ENCODE results near the gene CASS4. TPM values are rescaled to one million over a fixed set of nuclear protein-coding genes. Genes with fewer than 3 reads are reported as not detected.

CASS4 gene
- total RNA-seq, 1 donor from 2014 or later = not detected

- Mint-ChIP-seq H3K4me3 (ENCODE audit: unreplicated experiment) (no peak overlapping the region), H3K4me1 (ENCODE audit: unreplicated experiment) (peaks cover 34% of the 10 kb centered on the region), H3K27ac (ENCODE audit: unreplicated experiment) (no peak overlapping the region), H3K36me3 (ENCODE audit: low read depth, unreplicated experiment) (no peaks in the 10 kb centered on the region), H3K27me3 (ENCODE audit: unreplicated experiment) (peaks cover 4% of the 10 kb centered on the region), H3K9me3 (ENCODE audit: unreplicated experiment) (no peaks in the 10 kb centered on the region)
- DNase-seq (ENCODE audit: low spot score) = no peak
- TF ChIP-seq, protein P1, sequence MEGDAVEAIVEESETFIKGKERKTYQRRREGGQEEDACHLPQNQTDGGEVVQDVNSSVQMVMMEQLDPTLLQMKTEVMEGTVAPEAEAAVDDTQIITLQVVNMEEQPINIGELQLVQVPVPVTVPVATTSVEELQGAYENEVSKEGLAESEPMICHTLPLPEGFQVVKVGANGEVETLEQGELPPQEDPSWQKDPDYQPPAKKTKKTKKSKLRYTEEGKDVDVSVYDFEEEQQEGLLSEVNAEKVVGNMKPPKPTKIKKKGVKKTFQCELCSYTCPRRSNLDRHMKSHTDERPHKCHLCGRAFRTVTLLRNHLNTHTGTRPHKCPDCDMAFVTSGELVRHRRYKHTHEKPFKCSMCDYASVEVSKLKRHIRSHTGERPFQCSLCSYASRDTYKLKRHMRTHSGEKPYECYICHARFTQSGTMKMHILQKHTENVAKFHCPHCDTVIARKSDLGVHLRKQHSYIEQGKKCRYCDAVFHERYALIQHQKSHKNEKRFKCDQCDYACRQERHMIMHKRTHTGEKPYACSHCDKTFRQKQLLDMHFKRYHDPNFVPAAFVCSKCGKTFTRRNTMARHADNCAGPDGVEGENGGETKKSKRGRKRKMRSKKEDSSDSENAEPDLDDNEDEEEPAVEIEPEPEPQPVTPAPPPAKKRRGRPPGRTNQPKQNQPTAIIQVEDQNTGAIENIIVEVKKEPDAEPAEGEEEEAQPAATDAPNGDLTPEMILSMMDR (IDR thresholded peaks at IDR 0.05; ENCODE audit: unreplicated experiment) = no peak
Measured at GRCh38 chr20:56417402-56417801, 5.3 kb downstream of the CASS4 start.

DNA sequence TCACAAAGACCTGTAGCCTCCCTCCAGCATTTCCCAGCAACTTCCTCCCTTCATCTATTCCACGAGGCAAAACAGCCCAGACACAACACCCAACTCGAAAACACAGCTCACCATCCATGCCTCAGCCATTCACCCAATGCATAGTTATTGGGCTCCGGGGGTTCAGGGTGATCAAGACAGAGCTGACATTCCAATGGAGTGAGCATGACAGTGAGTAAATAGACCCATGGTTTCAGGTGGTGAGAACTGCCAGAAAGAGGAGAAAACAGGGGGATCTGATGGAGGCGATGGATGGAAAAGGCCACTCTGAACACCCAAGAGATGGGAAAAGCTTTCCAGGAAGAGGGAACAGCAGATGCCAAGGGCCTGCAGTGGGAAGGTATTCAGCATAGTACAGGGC, 5.9 kb downstream of the CASS4 start:
- peak overlapping the region; percentile 80 for H3K27ac Mint-ChIP-seq (ENCODE audit: unreplicated experiment)
- TF ChIP-seq, protein P1 (IDR thresholded peaks at IDR 0.05; ENCODE audit: unreplicated experiment) = no peak
- DNase-seq (ENCODE audit: low spot score) = no peak
- peaks cover 39% of the 10 kb centered on the region for H3K4me1 Mint-ChIP-seq (ENCODE audit: unreplicated experiment)
- peaks cover 4% of the 10 kb centered on the region for H3K27me3 Mint-ChIP-seq (ENCODE audit: unreplicated experiment)
- no peaks in the 10 kb centered on the region for H3K9me3 Mint-ChIP-seq (ENCODE audit: unreplicated experiment)
- H3K4me3 Mint-ChIP-seq (ENCODE audit: unreplicated experiment) = peak overlapping the region; percentile 63
- no peaks in the 10 kb centered on the region for H3K36me3 Mint-ChIP-seq (ENCODE audit: low read depth, unreplicated experiment)

DNA sequence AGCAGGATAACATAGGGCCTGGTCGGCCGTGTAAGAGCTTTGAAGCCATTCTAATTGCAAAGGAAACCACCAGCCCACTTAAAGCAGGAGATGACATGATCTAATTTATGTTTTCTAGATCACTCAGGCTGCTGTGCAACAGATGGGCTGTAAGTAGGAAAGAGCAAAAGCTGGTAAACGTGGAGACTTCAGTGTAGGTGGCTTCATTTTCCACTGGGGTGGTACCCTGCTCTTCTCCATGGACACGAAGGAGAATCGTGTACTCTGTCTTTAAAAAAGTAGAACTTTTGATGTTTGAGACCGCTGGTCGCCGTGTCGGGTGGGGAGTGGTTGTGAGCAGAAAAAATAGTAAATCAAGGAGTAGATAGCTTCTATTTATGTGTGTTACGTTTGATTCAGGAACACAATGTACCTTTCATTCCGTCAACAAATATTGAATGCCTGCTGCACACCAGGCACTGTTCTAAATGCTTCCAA, 6.4 kb downstream of the CASS4 start:
- DNase-seq (ENCODE audit: low spot score) = no peak
- H3K36me3 Mint-ChIP-seq (ENCODE audit: low read depth, unreplicated experiment) = no peaks in the 10 kb centered on the region
- H3K27me3 Mint-ChIP-seq (ENCODE audit: unreplicated experiment) = peaks cover 4% of the 10 kb centered on the region
- peak overlapping the region; percentile 80 for H3K27ac Mint-ChIP-seq (ENCODE audit: unreplicated experiment)
- no peaks in the 10 kb centered on the region for H3K9me3 Mint-ChIP-seq (ENCODE audit: unreplicated experiment)
- H3K4me1 Mint-ChIP-seq (ENCODE audit: unreplicated experiment) = peaks cover 39% of the 10 kb centered on the region
- no peak overlapping the region for H3K4me3 Mint-ChIP-seq (ENCODE audit: unreplicated experiment)
- TF ChIP-seq, protein P1 (IDR thresholded peaks at IDR 0.05; ENCODE audit: unreplicated experiment) = no peak

GRCh38 chr20:56420028-56420427, 8.0 kb downstream of the CASS4 start:
- Mint-ChIP-seq H3K27me3 (ENCODE audit: unreplicated experiment) (peaks cover 4% of the 10 kb centered on the region), H3K4me1 (ENCODE audit: unreplicated experiment) (peaks cover 39% of the 10 kb centered on the region), H3K27ac (ENCODE audit: unreplicated experiment) (no peak overlapping the region), H3K36me3 (ENCODE audit: low read depth, unreplicated experiment) (no peaks in the 10 kb centered on the region), H3K9me3 (ENCODE audit: unreplicated experiment) (no peaks in the 10 kb centered on the region), H3K4me3 (ENCODE audit: unreplicated experiment) (no peak overlapping the region)
- TF ChIP-seq, protein P1 (IDR thresholded peaks at IDR 0.05; ENCODE audit: unreplicated experiment) = no peak
- no peak for DNase-seq (ENCODE audit: low spot score)

DNA sequence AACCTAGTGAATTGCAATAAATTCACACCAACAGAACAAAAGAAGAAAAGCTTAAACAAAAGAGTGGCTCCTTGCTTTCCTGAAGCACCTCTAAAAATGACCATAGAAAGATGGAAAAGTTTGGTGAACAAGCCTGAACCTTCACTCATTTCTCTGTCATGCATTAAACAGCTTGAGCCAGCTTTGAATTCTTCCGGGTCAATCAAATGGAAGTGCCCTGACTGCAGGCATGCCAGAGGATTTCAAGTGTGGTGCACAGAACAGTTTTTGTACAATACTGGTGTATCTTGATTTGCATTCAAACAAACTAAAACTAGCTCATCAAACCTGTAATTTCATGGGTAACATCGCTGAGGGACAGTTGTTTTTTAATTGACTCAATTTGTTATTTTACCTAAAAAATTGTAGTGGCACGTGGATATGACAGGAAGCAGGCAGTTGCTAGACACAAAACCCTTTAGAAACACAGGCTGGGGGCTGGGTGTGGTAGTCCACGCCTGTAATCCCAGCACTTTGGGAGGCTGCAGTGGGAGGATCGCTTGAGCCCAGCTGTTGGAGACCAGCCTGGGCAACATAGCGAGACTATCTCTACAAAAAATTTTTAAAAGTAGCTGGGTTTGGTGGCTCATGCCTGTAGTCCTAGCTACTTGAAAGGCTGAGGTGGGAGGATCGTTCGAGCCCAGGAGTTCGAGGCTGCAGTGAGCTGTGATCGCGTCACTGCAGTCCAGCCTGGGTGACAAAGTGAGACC, 9.1 kb downstream of the CASS4 start:
- Mint-ChIP-seq H3K27ac (ENCODE audit: unreplicated experiment) (no peak overlapping the region), H3K4me1 (ENCODE audit: unreplicated experiment) (peaks cover 39% of the 10 kb centered on the region), H3K4me3 (ENCODE audit: unreplicated experiment) (no peak overlapping the region), H3K36me3 (ENCODE audit: low read depth, unreplicated experiment) (no peaks in the 10 kb centered on the region), H3K9me3 (ENCODE audit: unreplicated experiment) (no peaks in the 10 kb centered on the region), H3K27me3 (ENCODE audit: unreplicated experiment) (peaks cover 4% of the 10 kb centered on the region)
- DNase-seq (ENCODE audit: low spot score) = no peak
- TF ChIP-seq, protein P1 (IDR thresholded peaks at IDR 0.05; ENCODE audit: unreplicated experiment) = no peak

Data from endothelial cell (in vitro differentiated cells).